Measurements from ENCODE around the gene S100PBP.

GRCh38 chr1:32881291-32881690, 63.8 kb downstream of the S100PBP start:
- no peak for TF ChIP-seq HDAC2 (IDR thresholded peaks at IDR 0.05)
- no peak for TF ChIP-seq KLF16 (IDR thresholded peaks at IDR 0.05)
- TF ChIP-seq RNF2 (IDR thresholded peaks at IDR 0.05), result no peak
- TF ChIP-seq ATF2 (CRISPR knock-in tag; IDR thresholded peaks at IDR 0.05), result no peak
- no peak for TF ChIP-seq TAF1 (IDR thresholded peaks at IDR 0.05; ENCODE audit: control insufficient read depth, extremely low read depth, insufficient read depth, low read length, severe bottlenecking)
- no peak for TF ChIP-seq ZNF589 (CRISPR knock-in tag; IDR thresholded peaks at IDR 0.05; ENCODE audit: low read depth)
- no peak for TF ChIP-seq CTCF (IDR thresholded peaks at IDR 0.05 in 2 of 3, conservative IDR thresholded peaks at IDR 0.05 in 1 of 3; ENCODE audit: insufficient read depth in 2 of 3, low read depth in 1 of 3, low read length in 3 of 3)

All from K562 (cell line).